Mesenteric fat pad (tissue), 1 donor: ENCODE measurements around the gene SRSF7. TPM values are rescaled to one million over a fixed set of nuclear protein-coding genes. Genes with fewer than 3 reads are reported as not detected.
"Not testable (repeated sequence)": the region's sequence is repeated elsewhere in the genome, so short reads cannot be mapped to it uniquely, and the experiment has no call there.

Source experiments
- DNase-seq: peaks from one replicate; pipeline ENCODE4 v3.0.0-alpha.2; 2020; ENCODE audit warnings: low spot score
- total RNA-seq: library from RNA; stranded (reverse); fragmentation: NEBNext Ultra II Directional; extraction: Animal tissue kit (Norgen Biotek cat#: 25700); gene quantifications from one replicate; pipeline ENCODE4 v1.2.1, GENCODE V29; 2021
- donor health status: DM: yes; HTN: yes; CAD: no.

The SRSF7 gene
- total RNA-seq, 1 donor from 2014 or later = 151 TPM

- DNase-seq = not testable (repeated sequence)
Observed at GRCh38 chr2:38703336-38703735, 47.8 kb downstream of the SRSF7 start.

- no peak for DNase-seq
Observed at GRCh38 chr2:38702413-38702812, 48.7 kb downstream of the SRSF7 start.

- no peak for DNase-seq
Observed at GRCh38 chr2:38701542-38701941, 49.6 kb downstream of the SRSF7 start.

GRCh38 chr2:38700881-38701458 is 50.2 kb downstream of the SRSF7 start:
- no peak for DNase-seq

- no peak for DNase-seq
Observed at GRCh38 chr2:38700113-38700785, 50.9 kb downstream of the SRSF7 start.

GRCh38 chr2:38698467-38699003 is 52.6 kb downstream of the SRSF7 start:
- DNase-seq = no peak

- DNase-seq = no peak
Observed at GRCh38 chr2:38697116-38697840, 53.9 kb downstream of the SRSF7 start.

Other genes with a start within 250 kb of the SRSF7 start
- gene HNRNPLL, start 148.4 kb downstream of the SRSF7 start, total RNA-seq = 39.0 TPM
- gene GALM, start 85.2 kb downstream of the SRSF7 start, total RNA-seq = 16.3 TPM
- 11.5 TPM for gene GEMIN6, start 26.8 kb upstream of the SRSF7 start, total RNA-seq
- 12.0 TPM for gene DHX57, start 124.6 kb upstream of the SRSF7 start, total RNA-seq
- 15.2 TPM for gene MORN2, start 124.6 kb upstream of the SRSF7 start, total RNA-seq
- 0.35 TPM for gene ARHGEF33, start 138.5 kb upstream of the SRSF7 start, total RNA-seq